HEK293 (cell line): ENCODE results near the gene LRRC23.

Source experiments
- GLIS2 ChIP-seq: fragments of 450-650 bp; formaldehyde crosslinking; IDR thresholded peaks from 2 replicates; pipeline ENCODE4 v1.5.1; 2016; ENCODE audit warnings: missing biosample characterization, missing genetic modification characterization
- IKZF3 ChIP-seq: fragments of 450-650 bp; IDR thresholded peaks from 2 replicates; pipeline ENCODE4 v1.5.0; 2018; ENCODE audit warnings: missing biosample characterization, mild to moderate bottlenecking, missing genetic modification characterization, moderate library complexity
- MZF1 ChIP-seq: fragments of 450-650 bp; formaldehyde crosslinking; IDR thresholded peaks from 2 replicates; pipeline ENCODE4 v1.5.1; 2017; ENCODE audit warnings: missing biosample characterization, missing genetic modification characterization, borderline replicate concordance
- OVOL3 ChIP-seq: fragments of 450-650 bp; formaldehyde crosslinking; IDR thresholded peaks from 2 replicates; pipeline ENCODE4 v1.5.1; 2016; ENCODE audit warnings: missing biosample characterization, missing genetic modification characterization
- PRDM2 ChIP-seq: fragments of 450-650 bp; formaldehyde crosslinking; IDR thresholded peaks from 2 replicates; pipeline ENCODE4 v1.5.1; 2016; ENCODE audit warnings: missing biosample characterization, missing genetic modification characterization, borderline replicate concordance
- ZBTB17 ChIP-seq: fragments of 450-650 bp; formaldehyde crosslinking; IDR thresholded peaks from 2 replicates; pipeline ENCODE4 v1.5.1; 2016; ENCODE audit warnings: missing biosample characterization, missing genetic modification characterization
- ZBTB26 ChIP-seq: fragments of 450-650 bp; formaldehyde crosslinking; optimal IDR thresholded peaks from 2 replicates; pipeline ENCODE3; 2016; ENCODE audit warnings: missing biosample characterization, mild to moderate bottlenecking, missing genetic modification characterization
- ZBTB49 ChIP-seq: fragments of 450-650 bp; formaldehyde crosslinking; IDR thresholded peaks from 2 replicates; pipeline ENCODE4 v1.5.1; 2016; ENCODE audit warnings: missing biosample characterization, missing genetic modification characterization, low read depth
- ZEB2 ChIP-seq: fragments of 450-650 bp; formaldehyde crosslinking; IDR thresholded peaks from 2 replicates; pipeline ENCODE4 v1.5.1; 2016; ENCODE audit warnings: missing biosample characterization, missing genetic modification characterization
- ZNF10 ChIP-seq: fragments of 450-650 bp; formaldehyde crosslinking; IDR thresholded peaks from 2 replicates; pipeline ENCODE4 v1.5.1; 2017; ENCODE audit warnings: missing biosample characterization, missing genetic modification characterization
- ZNF121 ChIP-seq: fragments of 450-650 bp; formaldehyde crosslinking; IDR thresholded peaks from 2 replicates; pipeline ENCODE4 v1.5.1; 2016; ENCODE audit warnings: missing biosample characterization, missing genetic modification characterization
- ZNF132 ChIP-seq: fragments of 450-650 bp; formaldehyde crosslinking; IDR thresholded peaks from 2 replicates; pipeline ENCODE4 v1.5.1; 2017; ENCODE audit warnings: missing biosample characterization, missing genetic modification characterization, borderline replicate concordance
- ZNF2 ChIP-seq: fragments of 450-650 bp; formaldehyde crosslinking; IDR thresholded peaks from 2 replicates; pipeline ENCODE4 v1.5.1; 2016; ENCODE audit warnings: missing biosample characterization, missing genetic modification characterization
- ZNF292 ChIP-seq: fragments of 450-650 bp; formaldehyde crosslinking; IDR thresholded peaks from 2 replicates; pipeline ENCODE4 v1.5.1; 2016; ENCODE audit warnings: low read depth, missing biosample characterization, missing genetic modification characterization, borderline replicate concordance
- ZNF324 ChIP-seq: fragments of 450-650 bp; formaldehyde crosslinking; IDR thresholded peaks from 2 replicates; pipeline ENCODE4 v1.5.1; 2016; ENCODE audit warnings: missing biosample characterization, missing genetic modification characterization
- ZNF341 ChIP-seq: fragments of 450-650 bp; formaldehyde crosslinking; IDR thresholded peaks from 2 replicates; pipeline ENCODE4; 2016; ENCODE audit warnings: low read depth, missing biosample characterization, missing genetic modification characterization
- ZNF350 ChIP-seq: fragments of 450-650 bp; formaldehyde crosslinking; IDR thresholded peaks from 2 replicates; pipeline ENCODE4 v1.5.0; 2017; ENCODE audit warnings: missing biosample characterization, mild to moderate bottlenecking, missing genetic modification characterization
- ZNF366 ChIP-seq: fragments of 450-650 bp; formaldehyde crosslinking; conservative IDR thresholded peaks from 2 replicates; pipeline ENCODE4 v1.5.1; 2016; ENCODE audit warnings: missing biosample characterization, missing genetic modification characterization
- ZNF391 ChIP-seq: fragments of 450-650 bp; formaldehyde crosslinking; IDR thresholded peaks from 2 replicates; pipeline ENCODE4 v1.5.1; 2016; ENCODE audit warnings: low read depth, missing biosample characterization, missing genetic modification characterization, borderline replicate concordance
- ZNF544 ChIP-seq: fragments of 450-650 bp; formaldehyde crosslinking; IDR thresholded peaks from 2 replicates; pipeline ENCODE4 v1.5.0; 2017; ENCODE audit warnings: missing biosample characterization, missing genetic modification characterization
- ZNF558 ChIP-seq: fragments of 450-650 bp; formaldehyde crosslinking; IDR thresholded peaks from 2 replicates; pipeline ENCODE4 v1.5.1; 2016; ENCODE audit warnings: missing biosample characterization, missing genetic modification characterization
- ZNF692 ChIP-seq: fragments of 450-650 bp; formaldehyde crosslinking; IDR thresholded peaks from 2 replicates; pipeline ENCODE4 v1.5.1; 2016; ENCODE audit warnings: missing biosample characterization, missing genetic modification characterization
- ZNF704 ChIP-seq: fragments of 450-650 bp; formaldehyde crosslinking; IDR thresholded peaks from 2 replicates; pipeline ENCODE4 v1.5.1; 2016; ENCODE audit warnings: missing biosample characterization, missing genetic modification characterization
- ZNF791 ChIP-seq: fragments of 450-650 bp; formaldehyde crosslinking; IDR thresholded peaks from 2 replicates; pipeline ENCODE4 v1.5.1; 2016; ENCODE audit warnings: missing biosample characterization, missing genetic modification characterization
- ZNF830 ChIP-seq: fragments of 450-650 bp; IDR thresholded peaks from 2 replicates; pipeline ENCODE4 v1.5.0; 2018; ENCODE audit warnings: missing biosample characterization, missing genetic modification characterization, low read depth, mild to moderate bottlenecking, moderate library complexity
- ZSCAN16 ChIP-seq: fragments of 450-650 bp; formaldehyde crosslinking; IDR thresholded peaks from 2 replicates; pipeline ENCODE4 v1.5.1; 2016; ENCODE audit warnings: missing biosample characterization, missing genetic modification characterization

Gene LRRC23

GRCh38 chr12:6936636-6937480 lies 32.2 kb downstream of the LRRC23 start (continued):
- TF ChIP-seq ZNF704 (tag by site-specific recombination) (no peak), ZNF791 (no peak), ZNF350 (tag by site-specific recombination) (no peak), ZSCAN16 (tag by site-specific recombination) (no peak), ZNF692 (no peak), IKZF3 (tag by site-specific recombination) (no peak), ZNF324 (no peak), ZEB2 (tag by site-specific recombination) (peak; percentile 93), ZNF121 (no peak), OVOL3 (tag by site-specific recombination) (no peak), ZNF10 (tag by site-specific recombination) (peak; percentile 80), PRDM2 (tag by site-specific recombination) (peak; percentile 29; the same call in 1 of the 2 replicates), GLIS2 (peak; percentile 47), ZNF2 (tag by site-specific recombination) (no peak; the same call in 1 of the 2 replicates), ZBTB26 (no peak), ZNF366 (no peak), ZBTB17 (no peak), ZNF391 (tag by site-specific recombination) (no peak), ZNF558 (tag by site-specific recombination) (no peak), ZBTB49 (tag by site-specific recombination) (no peak), ZNF292 (tag by site-specific recombination) (no peak), MZF1 (tag by site-specific recombination) (no peak), ZNF341 (tag by site-specific recombination) (no peak), ZNF132 (tag by site-specific recombination) (no peak), ZNF830 (tag by site-specific recombination) (no peak), ZNF544 (tag by site-specific recombination) (no peak)
